Anterior cingulate cortex (tissue), 58 donors: ENCODE results near the gene CBX2.
A peak's percentile ranks its signal among the peaks of the same experiment; 100 is the strongest.

Experiments
- DNase-seq, 58 donors: peaks; one replicate each; lab custom pipeline; 2025; lab: John Stamatoyannopoulos, UW

The CBX2 gene

GRCh38 chr17:79836510-79836971 lies 58.6 kb downstream of the CBX2 start:
- no peak for DNase-seq

- DNase-seq = peak in 8 of 58 donors; percentile 13 to 47 (median 32)
Measured at GRCh38 chr17:79836972-79837887, 59.3 kb downstream of the CBX2 start.
